ENCODE results near the gene FAM53B. TPM values are rescaled to one million over a fixed set of nuclear protein-coding genes. Genes with fewer than 3 reads are reported as not detected.

Gene FAM53B
- polyA plus RNA-seq, 1 experiment, result 3.9 TPM

DNA sequence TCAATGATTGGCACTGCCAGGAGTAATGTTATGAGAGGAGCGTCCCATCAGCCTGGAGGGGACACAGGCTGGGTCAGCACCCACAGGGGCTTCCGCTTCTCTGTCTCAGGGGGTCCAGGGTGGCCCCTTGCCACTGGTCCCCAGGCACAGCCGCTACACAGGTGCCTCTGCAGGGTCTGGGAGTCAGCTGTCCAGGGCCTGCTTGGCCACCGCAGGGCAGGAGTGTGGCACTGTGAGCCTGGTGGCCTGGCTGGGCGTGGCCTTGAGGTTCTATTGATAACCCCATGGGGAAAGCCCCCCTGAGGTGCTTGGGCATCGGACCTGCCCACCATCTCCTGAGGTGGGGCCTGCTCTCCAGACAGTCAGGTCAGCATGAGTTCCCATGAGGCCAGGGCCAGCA is 146.0 kb downstream of the FAM53B start:
- POLR2A ChIA-PET, result no interaction called here

DNA sequence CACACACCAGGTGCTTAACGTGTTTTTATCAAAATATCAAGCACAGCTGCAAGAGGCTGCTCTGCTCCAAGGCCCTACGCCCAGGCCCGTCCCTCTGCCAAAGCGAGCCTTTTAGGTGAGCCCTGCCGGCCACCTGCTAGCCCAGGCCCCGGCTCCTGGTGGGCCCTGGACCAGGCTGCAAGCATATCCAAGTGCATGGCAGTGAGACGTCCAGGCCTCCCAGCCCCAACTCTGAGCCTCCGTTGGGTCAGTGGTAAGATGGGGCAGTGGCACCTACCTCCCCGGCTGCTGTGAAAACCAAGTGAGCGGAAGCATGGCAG is 146.4 kb downstream of the FAM53B start:
- TF ChIP-seq, protein P1, sequence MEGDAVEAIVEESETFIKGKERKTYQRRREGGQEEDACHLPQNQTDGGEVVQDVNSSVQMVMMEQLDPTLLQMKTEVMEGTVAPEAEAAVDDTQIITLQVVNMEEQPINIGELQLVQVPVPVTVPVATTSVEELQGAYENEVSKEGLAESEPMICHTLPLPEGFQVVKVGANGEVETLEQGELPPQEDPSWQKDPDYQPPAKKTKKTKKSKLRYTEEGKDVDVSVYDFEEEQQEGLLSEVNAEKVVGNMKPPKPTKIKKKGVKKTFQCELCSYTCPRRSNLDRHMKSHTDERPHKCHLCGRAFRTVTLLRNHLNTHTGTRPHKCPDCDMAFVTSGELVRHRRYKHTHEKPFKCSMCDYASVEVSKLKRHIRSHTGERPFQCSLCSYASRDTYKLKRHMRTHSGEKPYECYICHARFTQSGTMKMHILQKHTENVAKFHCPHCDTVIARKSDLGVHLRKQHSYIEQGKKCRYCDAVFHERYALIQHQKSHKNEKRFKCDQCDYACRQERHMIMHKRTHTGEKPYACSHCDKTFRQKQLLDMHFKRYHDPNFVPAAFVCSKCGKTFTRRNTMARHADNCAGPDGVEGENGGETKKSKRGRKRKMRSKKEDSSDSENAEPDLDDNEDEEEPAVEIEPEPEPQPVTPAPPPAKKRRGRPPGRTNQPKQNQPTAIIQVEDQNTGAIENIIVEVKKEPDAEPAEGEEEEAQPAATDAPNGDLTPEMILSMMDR (IDR thresholded peaks at IDR 0.05; ENCODE audit: insufficient read depth, low read depth, low read length), result no peak
- DNase-seq (ENCODE audit: low read depth), result no peak
- POLR2A ChIA-PET, result no interaction called here
- Histone ChIP-seq H3K36me3 (ENCODE audit: control insufficient read depth, insufficient read depth, low read length) (no peaks in the 10 kb centered on the region), H3K27me3 (ENCODE audit: control insufficient read depth, insufficient read depth, low read length) (no peaks in the 10 kb centered on the region), H3K4me3 (ENCODE audit: low read depth, low read length) (no peak overlapping the region)
- CTCF ChIA-PET, result no interaction called here

More for the DNA sequence above, 146.0 kb downstream of the FAM53B start:
- CTCF ChIA-PET, result no interaction called here
- Histone ChIP-seq H3K4me3 (ENCODE audit: low read depth, low read length) (no peak overlapping the region), H3K27me3 (ENCODE audit: control insufficient read depth, insufficient read depth, low read length) (no peaks in the 10 kb centered on the region), H3K36me3 (ENCODE audit: control insufficient read depth, insufficient read depth, low read length) (no peaks in the 10 kb centered on the region)
- no peak for DNase-seq (ENCODE audit: low read depth)
- TF ChIP-seq, protein P1 (IDR thresholded peaks at IDR 0.05; ENCODE audit: insufficient read depth, low read depth, low read length), result no peak

DNA sequence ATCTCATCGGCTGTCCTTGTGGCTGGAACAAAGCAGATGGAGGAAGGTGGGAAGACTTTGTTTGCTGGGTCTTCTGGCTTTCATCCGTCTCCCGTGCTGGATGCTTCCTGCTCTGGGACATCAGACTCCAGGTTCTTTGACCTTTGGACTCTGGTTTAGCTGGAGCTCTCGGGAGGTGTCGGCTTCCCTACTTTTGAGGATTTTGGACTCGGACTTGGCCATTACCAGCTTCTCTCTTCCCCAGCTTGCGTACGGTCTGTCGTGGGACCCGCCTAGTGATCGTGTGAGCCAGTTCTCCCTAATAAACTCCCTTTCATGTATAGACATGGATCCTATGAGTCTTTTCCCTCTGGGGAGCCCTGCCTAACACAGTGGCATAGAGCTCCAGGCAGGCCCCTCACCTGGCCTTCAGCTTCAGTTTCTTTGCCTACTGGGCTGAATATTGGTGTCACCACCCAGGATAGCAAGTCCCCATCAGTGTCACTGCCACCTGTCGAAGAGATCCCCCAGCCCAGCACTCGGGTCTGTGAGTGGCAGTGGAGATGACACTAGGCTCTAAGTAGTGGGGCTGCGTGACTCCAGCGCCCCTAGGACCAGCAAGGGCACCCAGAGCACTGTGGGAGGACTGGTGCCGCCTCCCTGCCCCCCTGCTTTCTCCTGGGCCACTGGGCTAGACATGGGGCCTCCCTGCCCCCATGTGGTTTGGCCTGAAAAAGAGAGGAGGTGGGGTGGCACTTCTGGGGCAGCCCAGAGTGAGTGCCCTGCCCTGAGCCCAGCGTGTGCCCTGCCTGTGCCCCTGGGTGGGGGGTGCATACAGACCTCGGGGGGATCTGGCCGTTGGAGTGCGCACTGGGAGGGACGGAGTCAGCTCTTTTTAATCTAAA is 147.0 kb downstream of the FAM53B start:
- DNase-seq (ENCODE audit: low read depth), result no peak
- TF ChIP-seq, protein P1 (IDR thresholded peaks at IDR 0.05; ENCODE audit: insufficient read depth, low read depth, low read length), result no peak
- no peaks in the 10 kb centered on the region for H3K27me3 ChIP-seq (ENCODE audit: control insufficient read depth, insufficient read depth, low read length)
- ChIA-PET POLR2A (no interaction called here), CTCF (no interaction called here)
- no peaks in the 10 kb centered on the region for H3K36me3 ChIP-seq (ENCODE audit: control insufficient read depth, insufficient read depth, low read length)
- H3K4me3 ChIP-seq (ENCODE audit: low read depth, low read length), result no peak overlapping the region

DNA sequence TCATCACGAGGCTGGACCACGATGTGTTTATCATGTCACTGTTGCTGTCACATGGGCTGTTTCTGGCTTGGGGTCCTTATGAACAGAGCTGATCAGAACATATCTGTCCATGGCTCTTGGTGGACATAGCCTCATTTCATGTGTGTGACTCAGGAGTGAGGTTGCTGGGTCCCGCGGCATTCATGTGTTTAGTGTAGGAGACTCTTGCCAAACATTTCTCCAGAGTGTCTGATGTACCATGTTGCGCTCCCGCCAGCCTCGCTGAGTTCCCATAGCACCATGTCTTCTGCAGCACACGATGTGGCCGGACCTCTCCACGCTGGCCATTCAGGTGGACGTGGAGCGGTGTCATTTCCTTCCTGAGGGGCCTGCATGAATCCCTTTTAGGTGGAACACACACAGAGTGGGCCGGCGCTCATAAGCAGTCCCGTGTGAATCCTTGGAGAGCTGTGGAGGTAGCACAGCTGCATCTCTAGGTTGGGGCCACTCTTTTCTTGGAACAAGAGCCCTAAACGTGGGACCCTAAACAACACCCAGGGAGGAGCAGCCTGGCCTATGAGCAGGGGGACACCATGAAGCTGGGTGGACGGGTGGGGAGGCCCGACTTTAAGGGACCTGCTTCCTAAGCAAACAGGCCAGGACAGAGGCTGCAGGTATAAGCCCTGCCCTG is 147.9 kb downstream of the FAM53B start:
- H3K36me3 ChIP-seq (ENCODE audit: control insufficient read depth, insufficient read depth, low read length), result no peaks in the 10 kb centered on the region
- no peak overlapping the region for H3K4me3 ChIP-seq (ENCODE audit: low read depth, low read length)
- TF ChIP-seq, protein P1 (IDR thresholded peaks at IDR 0.05; ENCODE audit: insufficient read depth, low read depth, low read length), result no peak
- no peak for DNase-seq (ENCODE audit: low read depth)
- CTCF ChIA-PET, result interaction anchor here (1.2 kb wide), 1 partner anchor 8 kb away, joined by 3 read pairs; no protein-coding TSS in a partner anchor
- POLR2A ChIA-PET, result no interaction called here
- 0 out of 2 replicates have a peak, but pooled peaks cover 2% of the 10 kb centered on the region for H3K27me3 ChIP-seq (ENCODE audit: control insufficient read depth, insufficient read depth, low read length)

DNA sequence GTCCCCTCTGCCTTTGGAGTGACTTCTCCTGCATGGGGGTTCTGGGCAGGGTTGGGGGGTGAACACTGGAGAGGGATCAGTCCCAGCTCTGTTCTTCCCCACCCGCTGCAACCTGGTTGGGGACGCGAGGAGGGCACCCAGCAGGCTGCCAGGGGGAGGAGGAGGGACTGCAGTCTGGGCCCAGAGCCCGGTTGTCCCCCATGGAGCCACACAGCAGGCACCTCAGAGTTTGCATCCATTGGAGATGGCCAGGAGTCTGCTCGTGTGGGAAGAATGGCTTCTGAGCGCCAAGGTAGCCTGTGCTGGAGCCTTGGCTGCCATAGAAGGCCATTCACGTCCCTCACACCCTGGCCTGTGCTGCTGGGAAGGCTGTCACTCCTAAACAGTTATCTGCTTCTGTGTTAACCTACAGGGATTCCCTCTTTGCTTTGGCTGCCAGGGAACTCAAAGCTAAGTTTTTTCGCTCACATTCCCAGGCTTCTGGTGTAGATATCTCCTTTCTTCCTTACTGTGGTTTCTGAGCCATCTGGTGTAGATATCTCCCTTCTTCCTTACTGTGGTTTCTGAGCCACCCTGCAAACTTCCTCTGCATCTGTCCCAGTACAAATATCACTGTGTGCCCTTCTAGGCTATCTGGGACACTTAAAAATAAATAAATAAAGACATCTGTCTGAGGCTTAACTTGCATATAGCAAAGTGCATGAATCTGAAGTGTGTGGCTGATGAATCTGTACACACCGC is 148.9 kb downstream of the FAM53B start:
- CTCF ChIA-PET, result interaction anchor here (1.2 kb wide), 1 partner anchor 9 kb away, joined by 3 read pairs; no protein-coding TSS in a partner anchor

More for the DNA sequence above, 148.9 kb downstream of the FAM53B start:
- Histone ChIP-seq H3K36me3 (ENCODE audit: control insufficient read depth, insufficient read depth, low read length) (no peaks in the 10 kb centered on the region), H3K4me3 (ENCODE audit: low read depth, low read length) (no peak overlapping the region), H3K27me3 (ENCODE audit: control insufficient read depth, insufficient read depth, low read length) (0 out of 2 replicates have a peak, but pooled peaks cover 2% of the 10 kb centered on the region)
- POLR2A ChIA-PET, result no interaction called here
- no peak for DNase-seq (ENCODE audit: low read depth)
- TF ChIP-seq, protein P1 (IDR thresholded peaks at IDR 0.05; ENCODE audit: insufficient read depth, low read depth, low read length), result no peak

Measured in BJ (cell line).